22Rv1 (cell line): Measurements from ENCODE around the gene PADI3.

ENCODE experiments used
- CTCF ChIP-seq: fragments of 450-650 bp; IDR thresholded peaks from 2 replicates; pipeline ENCODE4 v1.5.1; 2017; ENCODE audit warnings: mild to moderate bottlenecking
- ZFX ChIP-seq: fragments of 450-650 bp; IDR thresholded peaks from 2 replicates; pipeline ENCODE4 v1.6.1; 2017; ENCODE audit warnings: antibody characterized with exemption, borderline replicate concordance

- TF ChIP-seq CTCF (no peak), ZFX (no peak)
Measured at GRCh38 chr1:17263936-17264335, 15.0 kb downstream of the PADI3 start.
